IMR-90 (cell line): Measurements from ENCODE around the gene SYDE2. TPM values are rescaled to one million over a fixed set of nuclear protein-coding genes. Genes with fewer than 3 reads are reported as not detected.

Source experiments
- ATAC-seq: fragments of 200-7000 bp; cut with Tn5 transposase; 2 replicates; pipeline ENCODE4 v1.9.1; 2020; ENCODE audit warnings: low read depth, mild to moderate bottlenecking, moderate library complexity
- BruUV-seq: library from RNA; stranded (reverse); fragments of 400-500 nt; replicated peaks from 2 replicates; lab custom pipeline; 2021; lab: Mats Ljungman, UMichigan
- CTCF ChIA-PET: fragments of 300-600 bp; formaldehyde crosslinking; extraction: SDS; loops from one replicate; lab custom pipeline; 2021; ENCODE audit warnings: antibody characterized with exemption; lab: Yijun Ruan, JAX
- POLR2A ChIA-PET: fragments of 300-600 bp; sonication (Branson Sonifier 250); formaldehyde crosslinking; loops from one replicate; lab custom pipeline; 2022; ENCODE audit warnings: antibody characterized with exemption; ENCODE audit not compliant: unreplicated experiment; lab: Charles Lee
- DNase-seq: peaks from one replicate; pipeline ENCODE4 v3.0.0; 2013
- H2AFZ ChIP-seq: replicated peaks from 2 replicates; pipeline ENCODE3; 2013; ENCODE audit warnings: low read length, mild to moderate bottlenecking; ENCODE audit not compliant: poor library complexity
- H2AK5ac ChIP-seq: 2 replicates; pipeline ENCODE4 v1.6.1; 2013; ENCODE audit warnings: low read depth, low read length, inconsistent platforms
- H2AK9ac ChIP-seq: replicated peaks from 2 replicates; pipeline ENCODE3; 2013; ENCODE audit warnings: mild to moderate bottlenecking, low read depth, low read length, moderate library complexity; ENCODE audit not compliant: poor library complexity
- H2BK120ac ChIP-seq: 2 replicates; pipeline ENCODE4 v1.6.1; 2013; ENCODE audit warnings: low read depth, low read length, inconsistent platforms
- H2BK15ac ChIP-seq: 3 replicates; pipeline ENCODE4 v1.6.1; 2013; ENCODE audit warnings: low read depth, low read length, inconsistent platforms
- H2BK20ac ChIP-seq: 2 replicates; pipeline ENCODE4 v1.6.1; 2013; ENCODE audit warnings: low read depth, mild to moderate bottlenecking, inconsistent platforms, low read length, moderate library complexity
- H2BK5ac ChIP-seq: 2 replicates; pipeline ENCODE4 v1.6.1; 2013; ENCODE audit warnings: mild to moderate bottlenecking, low read depth, low read length, inconsistent platforms; ENCODE audit not compliant: poor library complexity, severe bottlenecking
- H3K14ac ChIP-seq: replicated peaks from 2 replicates; pipeline ENCODE4 v1.6.1; 2013; ENCODE audit warnings: low read depth, low read length, inconsistent platforms
- H3K18ac ChIP-seq: 2 replicates; pipeline ENCODE4 v1.6.1; 2013; ENCODE audit warnings: low read depth, low read length, control low read depth
- H3K23ac ChIP-seq: 2 replicates; pipeline ENCODE4 v1.6.1; 2013; ENCODE audit warnings: low read depth, low read length, inconsistent platforms
- H3K27ac ChIP-seq: 2 replicates; pipeline ENCODE4 v1.5.1; 2013; ENCODE audit warnings: mild to moderate bottlenecking, control low read depth, low read length; ENCODE audit not compliant: insufficient read depth
- H3K27me3 ChIP-seq: 2 replicates; pipeline ENCODE4 v1.6.1; 2013; ENCODE audit warnings: low read length; ENCODE audit not compliant: control insufficient read depth, insufficient read depth
- H3K36me3 ChIP-seq: 2 replicates; pipeline ENCODE4 v1.6.1; 2013; ENCODE audit warnings: low read length, mixed read lengths; ENCODE audit not compliant: control insufficient read depth, insufficient read depth
- H3K4ac ChIP-seq: 2 replicates; pipeline ENCODE4 v1.6.1; 2013; ENCODE audit warnings: low read depth, low read length, inconsistent platforms
- H3K4me1 ChIP-seq: 2 replicates; pipeline ENCODE4 v1.6.1; 2013; ENCODE audit warnings: low read length, mixed read lengths; ENCODE audit not compliant: control insufficient read depth, insufficient read depth
- H3K4me2 ChIP-seq: 2 replicates; pipeline ENCODE4 v1.6.1; 2013; ENCODE audit warnings: low read depth, mild to moderate bottlenecking, control low read depth, low read length, moderate library complexity
- H3K4me3 ChIP-seq: 2 replicates; pipeline ENCODE4 v1.5.1; 2013; ENCODE audit warnings: low read depth, mild to moderate bottlenecking, control low read depth, low read length, moderate library complexity; ENCODE audit not compliant: insufficient read depth
- H3K56ac ChIP-seq: 2 replicates; pipeline ENCODE4 v1.6.1; 2013; ENCODE audit warnings: low read length, inconsistent platforms; ENCODE audit not compliant: insufficient read depth; ENCODE audit errors: extremely low read depth
- H3K79me1 ChIP-seq, 2 experiments: 2 replicates each; pipeline ENCODE4 v1.6.1; 2013; ENCODE audit warnings: low read length in 2 of 2, inconsistent platforms in 1 of 2, low read depth in 1 of 2
- H3K9ac ChIP-seq: 2 replicates; pipeline ENCODE4 v1.6.1; 2013; ENCODE audit warnings: low read depth, low read length, control low read depth
- H3K9me1 ChIP-seq: 2 replicates; pipeline ENCODE4 v1.6.1; 2013; ENCODE audit warnings: low read length, inconsistent platforms; ENCODE audit not compliant: insufficient read depth
- H3K9me3 ChIP-seq: 2 replicates; pipeline ENCODE4 v1.6.1; 2013; ENCODE audit warnings: low read length; ENCODE audit not compliant: control insufficient read depth, insufficient read depth
- H4K20me1 ChIP-seq: 2 replicates; pipeline ENCODE4 v1.6.1; 2013; ENCODE audit warnings: low read length, inconsistent platforms; ENCODE audit not compliant: insufficient read depth
- H4K5ac ChIP-seq: 2 replicates; pipeline ENCODE4 v1.6.1; 2013; ENCODE audit warnings: mild to moderate bottlenecking, low read depth, low read length, control low read depth
- H4K8ac ChIP-seq, 2 experiments: 2 replicates each; pipeline ENCODE4 v1.6.1; 2013; ENCODE audit warnings: low read depth in 2 of 2, low read length in 2 of 2, control low read depth in 1 of 2, inconsistent platforms in 1 of 2
- H4K91ac ChIP-seq: 2 replicates; pipeline ENCODE4 v1.6.1; 2013; ENCODE audit warnings: low read depth, low read length, inconsistent platforms; ENCODE audit not compliant: insufficient read depth
- MAZ ChIP-seq: IDR thresholded peaks from 2 replicates; pipeline ENCODE4 v1.6.1; 2012; ENCODE audit warnings: low read depth, mild to moderate bottlenecking, low read length, improper control_type of control experiment, moderate library complexity, borderline replicate concordance
- NFE2L2 ChIP-seq: fragments of 150-350 bp; IDR thresholded peaks from 2 replicates; pipeline ENCODE4 v1.6.1; 2016; ENCODE audit warnings: low read depth, mild to moderate bottlenecking, low read length
- RAD21 ChIP-seq: IDR thresholded peaks from 2 replicates; pipeline ENCODE4 v1.6.1; 2012; ENCODE audit warnings: low read length, improper control_type of control experiment
- WGBS, 2 experiments: methylation state at CpG; one replicate each; pipeline versions ENCODE4 v1.1.5 to v1.1.7; 2013; ENCODE audit warnings: missing lambda C conversion rate in 2 of 2; ENCODE audit not compliant: insufficient read length in 1 of 2; ENCODE audit errors: extremely low coverage in 2 of 2; 5-methylcytosine and 5-hydroxymethylcytosine counted together
- dilution Hi-C: fragments of 300-500 bp; cut with HindIII; formaldehyde crosslinking; loops from one replicate; pipeline ENCODE4 v1.14.3; 2018; ENCODE audit warnings: low sequenced_read_pairs; ENCODE audit not compliant: unreplicated experiment
- in situ Hi-C: fragments of 300-500 bp; cut with MboI; formaldehyde crosslinking; loops from 3 replicates; pipeline ENCODE4 v1.14.3; 2019; ENCODE audit warnings: low sequenced_read_pairs, inconsistent platforms, mixed read lengths
- intact Hi-C: fragments of 100-400 bp; cut with micrococcal nuclease; formaldehyde crosslinking; loops from 2 replicates; pipeline ENCODE4 v1.10.0; 2022
- polyA plus RNA-seq, 3 experiments: library from polyadenylated mRNA; depleted of rRNA; stranded (reverse); fragments of >200 nt; gene quantifications; 2 replicates each; pipeline ENCODE4 v1.2.3, GENCODE V29; 2012; ENCODE audit warnings: low replicate concordance in 1 of 3
- total RNA-seq: library from RNA; depleted of rRNA; stranded (reverse); fragments of >200 nt; gene quantifications from 2 replicates; pipeline ENCODE4 v1.2.3, GENCODE V29; 2012

The SYDE2 gene
- total and polyA plus RNA-seq, 2 of the 4 experiments (the other 2 are of a cell fraction) = 1.8 to 10.0 TPM

- dilution Hi-C loops = no loop called here
- Histone ChIP-seq H3K56ac (no peak overlapping the region), H3K79me1 (peaks cover 0 to 5% of the 10 kb centered on the region in 2 experiments; a peak in 2 of 4 replicates), H2BK5ac (no peak overlapping the region), H3K4me2 (no peak overlapping the region), H3K9ac (no peak overlapping the region), H3K4ac (no peak overlapping the region), H3K27ac (no peak overlapping the region), H2BK120ac (no peak overlapping the region), H2AFZ (no peak overlapping the region), H4K5ac (no peak overlapping the region), H3K4me1 (no peaks in the 10 kb centered on the region), H3K14ac (no peak overlapping the region), H2BK20ac (no peak overlapping the region), H2AK5ac (no peak overlapping the region), H4K8ac (no peak overlapping the region), H3K9me3 (no peaks in the 10 kb centered on the region), H3K9me1 (no peaks in the 10 kb centered on the region), H2AK9ac (no peak overlapping the region), H3K36me3 (0 out of 2 replicates have a peak, but pooled peaks cover 1% of the 10 kb centered on the region), H3K4me3 (no peak overlapping the region), H2BK15ac (no peak overlapping the region), H3K23ac (no peak overlapping the region; the same call in 1 of the 2 replicates), H3K27me3 (no peaks in the 10 kb centered on the region), H3K18ac (no peak overlapping the region), H4K20me1 (no peaks in the 10 kb centered on the region), H4K91ac (no peak overlapping the region)
- peak; percentile 48 for DNase-seq
- intact Hi-C loops = no loop called here
- no TSS peak for BruUV-seq
- peak; percentile 35; the same call in 1 of the 2 replicates for ATAC-seq
- TF ChIP-seq MAZ = no peak
- TF ChIP-seq RAD21 = no peak
- no peak for TF ChIP-seq NFE2L2
- POLR2A ChIA-PET = no interaction called here
- in situ Hi-C loops = no loop called here
- no CpG with 5 or more reads among the region's 1 CpG for WGBS, 2 experiments
- CTCF ChIA-PET = interaction anchor here (1.3 kb wide), 1 partner anchor 11 kb away, joined by 5 read pairs; no protein-coding TSS in a partner anchor
Measured at GRCh38 chr1:85174503-85174902, 26.3 kb downstream of the SYDE2 start.
